WTC11 (cell line): Measurements from ENCODE around the gene FADD.

Experiments used
- CREM ChIP-seq: sonication (generic); formaldehyde crosslinking; IDR thresholded peaks from 2 replicates; pipeline ENCODE4 v1.8.1; 2022; ENCODE audit warnings: mild to moderate bottlenecking, missing genetic modification reagents, moderate library complexity
- NR1H2 ChIP-seq: sonication (generic); formaldehyde crosslinking; IDR thresholded peaks from 2 replicates; pipeline ENCODE4 v1.9.0; 2021; ENCODE audit warnings: mild to moderate bottlenecking, moderate library complexity, missing genetic modification reagents
- ZNF263 ChIP-seq: sonication (generic); formaldehyde crosslinking; IDR thresholded peaks from 2 replicates; pipeline ENCODE4 v1.8.1; 2022; ENCODE audit warnings: low read depth, mild to moderate bottlenecking, moderate library complexity, missing genetic modification reagents
- TF ChIP-seq, protein P1 (sequence below): fragments of 200-600 bp; IDR thresholded peaks from 2 replicates; pipeline ENCODE4 v1.8.0; 2022; ENCODE audit warnings: antibody characterized with exemption
- TF ChIP-seq, protein P2 (sequence below): sonication (generic); formaldehyde crosslinking; IDR thresholded peaks from 2 replicates; pipeline ENCODE4 v1.8.1; 2022; ENCODE audit warnings: low read depth, mild to moderate bottlenecking, moderate library complexity, missing genetic modification reagents, borderline replicate concordance

- TF ChIP-seq, protein P1, sequence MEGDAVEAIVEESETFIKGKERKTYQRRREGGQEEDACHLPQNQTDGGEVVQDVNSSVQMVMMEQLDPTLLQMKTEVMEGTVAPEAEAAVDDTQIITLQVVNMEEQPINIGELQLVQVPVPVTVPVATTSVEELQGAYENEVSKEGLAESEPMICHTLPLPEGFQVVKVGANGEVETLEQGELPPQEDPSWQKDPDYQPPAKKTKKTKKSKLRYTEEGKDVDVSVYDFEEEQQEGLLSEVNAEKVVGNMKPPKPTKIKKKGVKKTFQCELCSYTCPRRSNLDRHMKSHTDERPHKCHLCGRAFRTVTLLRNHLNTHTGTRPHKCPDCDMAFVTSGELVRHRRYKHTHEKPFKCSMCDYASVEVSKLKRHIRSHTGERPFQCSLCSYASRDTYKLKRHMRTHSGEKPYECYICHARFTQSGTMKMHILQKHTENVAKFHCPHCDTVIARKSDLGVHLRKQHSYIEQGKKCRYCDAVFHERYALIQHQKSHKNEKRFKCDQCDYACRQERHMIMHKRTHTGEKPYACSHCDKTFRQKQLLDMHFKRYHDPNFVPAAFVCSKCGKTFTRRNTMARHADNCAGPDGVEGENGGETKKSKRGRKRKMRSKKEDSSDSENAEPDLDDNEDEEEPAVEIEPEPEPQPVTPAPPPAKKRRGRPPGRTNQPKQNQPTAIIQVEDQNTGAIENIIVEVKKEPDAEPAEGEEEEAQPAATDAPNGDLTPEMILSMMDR, result no peak
- TF ChIP-seq CREM (no peak), ZNF263 (CRISPR knock-in tag) (no peak), NR1H2 (no peak)
- TF ChIP-seq, protein P2, sequence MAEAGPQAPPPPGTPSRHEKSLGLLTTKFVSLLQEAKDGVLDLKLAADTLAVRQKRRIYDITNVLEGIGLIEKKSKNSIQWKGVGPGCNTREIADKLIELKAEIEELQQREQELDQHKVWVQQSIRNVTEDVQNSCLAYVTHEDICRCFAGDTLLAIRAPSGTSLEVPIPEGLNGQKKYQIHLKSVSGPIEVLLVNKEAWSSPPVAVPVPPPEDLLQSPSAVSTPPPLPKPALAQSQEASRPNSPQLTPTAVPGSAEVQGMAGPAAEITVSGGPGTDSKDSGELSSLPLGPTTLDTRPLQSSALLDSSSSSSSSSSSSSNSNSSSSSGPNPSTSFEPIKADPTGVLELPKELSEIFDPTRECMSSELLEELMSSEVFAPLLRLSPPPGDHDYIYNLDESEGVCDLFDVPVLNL, result no peak
These were observed 47.7 kb upstream of the FADD start for GRCh38 chr11:70155386-70155785.
